Ascending aorta (tissue), 2 donors: ENCODE results near the gene KIAA1671. TPM values are rescaled to one million over a fixed set of nuclear protein-coding genes. Genes with fewer than 3 reads are reported as not detected.
"Not testable (repeated sequence)": the region's sequence is repeated elsewhere in the genome, so short reads cannot be mapped to it uniquely, and the experiment has no call there.

Experiments
- DNase-seq, 2 donors: peaks; one replicate each; pipeline ENCODE4 v3.0.0-alpha.2; 2019; ENCODE audit warnings: low spot score in 2 of 2
- H3K27ac ChIP-seq, 2 donors: fragments of 200-600 bp; sonication (generic); one replicate each; pipeline ENCODE4 v1.5.1; 2016 to 2017; ENCODE audit warnings: mild to moderate bottlenecking in 1 of 2
- H3K27me3 ChIP-seq: fragments of 200-600 bp; sonication (generic); one replicate; pipeline ENCODE4 v1.5.1; 2017
- H3K36me3 ChIP-seq, 2 donors: fragments of 200-600 bp; sonication (generic); one replicate each; pipeline ENCODE4 v1.5.1; 2016
- H3K4me1 ChIP-seq, 2 donors: fragments of 200-600 bp; sonication (generic); one replicate each; pipeline ENCODE4 v1.5.1; 2016 to 2017; ENCODE audit warnings: mild to moderate bottlenecking in 1 of 2
- H3K4me3 ChIP-seq, 2 donors: fragments of 200-600 bp; sonication (generic); one replicate each; pipeline ENCODE4 v1.5.1; 2016 to 2017; ENCODE audit warnings: mild to moderate bottlenecking in 1 of 2
- H3K9me3 ChIP-seq, 2 donors: fragments of 200-600 bp; sonication (generic); one replicate each; pipeline ENCODE4 v1.5.1; 2016
- intact Hi-C: fragments of 100-400 bp; cut with DNase I; formaldehyde crosslinking; loops from one replicate; pipeline ENCODE4 v1.15.1; 2023
- total RNA-seq: library from RNA; depleted of rRNA; stranded (reverse); fragments of >200 nt; gene quantifications from one replicate; pipeline ENCODE4 v1.1.0, GENCODE V29; 2016
- TF ChIP-seq, protein P1 (sequence below), 3 experiments: fragments of 200-600 bp in 2 of 3; fragments of 450-650 bp in 1 of 3; sonication (generic) in 2 of 3; IDR thresholded peaks; one replicate each; pipeline ENCODE4 v1.5.1; 2016 to 2019; ENCODE audit warnings: antibody characterized with exemption in 3 of 3, mild to moderate bottlenecking in 1 of 3, moderate library complexity in 1 of 3

Gene KIAA1671
- total RNA-seq, 1 donor from 2014 or later: 79.0 TPM

DNA sequence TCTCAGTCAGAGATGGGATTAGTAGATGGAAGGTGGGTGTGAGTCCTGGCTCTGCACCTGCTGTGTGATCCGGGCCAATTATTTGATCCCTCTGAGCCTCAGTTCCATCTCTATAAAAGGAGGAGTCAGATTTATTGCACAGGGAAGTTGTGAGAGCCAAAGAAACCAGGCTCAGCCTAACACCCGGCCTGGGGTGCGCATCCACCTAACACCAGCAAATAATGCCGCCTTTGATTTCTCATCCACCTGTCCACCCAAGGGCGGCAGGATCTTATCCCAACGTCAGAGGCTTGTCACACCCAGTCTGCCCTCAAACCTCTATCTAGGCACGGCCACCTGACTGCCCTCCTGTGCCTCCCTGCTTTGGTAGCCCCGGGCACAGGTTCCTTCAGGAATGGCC, 269.3 kb downstream of the KIAA1671 start:
- H3K9me3 ChIP-seq: no peaks in the 10 kb centered on the region
- no peaks in the 10 kb centered on the region for H3K27me3 ChIP-seq
- TF ChIP-seq, protein P1, sequence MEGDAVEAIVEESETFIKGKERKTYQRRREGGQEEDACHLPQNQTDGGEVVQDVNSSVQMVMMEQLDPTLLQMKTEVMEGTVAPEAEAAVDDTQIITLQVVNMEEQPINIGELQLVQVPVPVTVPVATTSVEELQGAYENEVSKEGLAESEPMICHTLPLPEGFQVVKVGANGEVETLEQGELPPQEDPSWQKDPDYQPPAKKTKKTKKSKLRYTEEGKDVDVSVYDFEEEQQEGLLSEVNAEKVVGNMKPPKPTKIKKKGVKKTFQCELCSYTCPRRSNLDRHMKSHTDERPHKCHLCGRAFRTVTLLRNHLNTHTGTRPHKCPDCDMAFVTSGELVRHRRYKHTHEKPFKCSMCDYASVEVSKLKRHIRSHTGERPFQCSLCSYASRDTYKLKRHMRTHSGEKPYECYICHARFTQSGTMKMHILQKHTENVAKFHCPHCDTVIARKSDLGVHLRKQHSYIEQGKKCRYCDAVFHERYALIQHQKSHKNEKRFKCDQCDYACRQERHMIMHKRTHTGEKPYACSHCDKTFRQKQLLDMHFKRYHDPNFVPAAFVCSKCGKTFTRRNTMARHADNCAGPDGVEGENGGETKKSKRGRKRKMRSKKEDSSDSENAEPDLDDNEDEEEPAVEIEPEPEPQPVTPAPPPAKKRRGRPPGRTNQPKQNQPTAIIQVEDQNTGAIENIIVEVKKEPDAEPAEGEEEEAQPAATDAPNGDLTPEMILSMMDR (IDR thresholded peaks at IDR 0.05): no peak
- H3K4me1 ChIP-seq: no peaks in the 10 kb centered on the region
- H3K4me3 ChIP-seq: no peak overlapping the region
- intact Hi-C loops: no loop called here
- DNase-seq: no peak
- H3K27ac ChIP-seq: no peak overlapping the region
- no peaks in the 10 kb centered on the region for H3K36me3 ChIP-seq

- Histone ChIP-seq H3K27ac (no peak overlapping the region), H3K36me3 (no peaks in the 10 kb centered on the region), H3K27me3 (no peaks in the 10 kb centered on the region), H3K4me1 (no peaks in the 10 kb centered on the region), H3K4me3 (no peak overlapping the region), H3K9me3 (no peaks in the 10 kb centered on the region)
- intact Hi-C loops: no loop called here
- DNase-seq: no peak
- TF ChIP-seq, protein P1 (IDR thresholded peaks at IDR 0.05): no peak
Observed at GRCh38 chr22:25223269-25223850, 270.8 kb downstream of the KIAA1671 start.

- Histone ChIP-seq H3K27me3 (no peaks in the 10 kb centered on the region), H3K36me3 (no peaks in the 10 kb centered on the region), H3K9me3 (no peaks in the 10 kb centered on the region), H3K4me1 (no peaks in the 10 kb centered on the region), H3K27ac (no peak overlapping the region), H3K4me3 (no peak overlapping the region)
- TF ChIP-seq, protein P1 (IDR thresholded peaks at IDR 0.05): no peak
- intact Hi-C loops: no loop called here
- no peak for DNase-seq
Observed at GRCh38 chr22:25228822-25229221, 276.3 kb downstream of the KIAA1671 start.

- H3K4me1 ChIP-seq, DNase-seq, H3K27ac ChIP-seq, H3K27me3 ChIP-seq, H3K9me3 ChIP-seq, H3K36me3 ChIP-seq, intact Hi-C loops, H3K4me3 ChIP-seq: not testable (repeated sequence)
Observed at GRCh38 chr22:25230760-25231159, 278.2 kb downstream of the KIAA1671 start.

- H3K36me3 ChIP-seq: no peaks in the 10 kb centered on the region
- intact Hi-C loops: no loop called here
- no peaks in the 10 kb centered on the region for H3K9me3 ChIP-seq
- TF ChIP-seq, protein P1 (IDR thresholded peaks at IDR 0.05): no peak
- no peak overlapping the region for H3K4me3 ChIP-seq
- H3K27me3 ChIP-seq: no peaks in the 10 kb centered on the region
- no peak for DNase-seq
- no peaks in the 10 kb centered on the region for H3K4me1 ChIP-seq
- no peak overlapping the region for H3K27ac ChIP-seq
Observed at GRCh38 chr22:25232301-25232700, 279.8 kb downstream of the KIAA1671 start.

- H3K4me3 ChIP-seq, H3K9me3 ChIP-seq, intact Hi-C loops, H3K4me1 ChIP-seq, DNase-seq, H3K36me3 ChIP-seq, H3K27me3 ChIP-seq, H3K27ac ChIP-seq: not testable (repeated sequence)
Observed at GRCh38 chr22:25233706-25234105, 281.2 kb downstream of the KIAA1671 start.
